Spleen (tissue), 11 donors: ENCODE measurements around the gene ZNF705A. TPM values are rescaled to one million over a fixed set of nuclear protein-coding genes. Genes with fewer than 3 reads are reported as not detected.
A peak's percentile ranks its signal among the peaks of the same experiment; 100 is the strongest.
"Not testable (repeated sequence)": the region's sequence is repeated elsewhere in the genome, so short reads cannot be mapped to it uniquely, and the experiment has no call there.

Source experiments
- DNase-seq: peaks from one replicate; pipeline ENCODE4 v3.0.0-alpha.2; 2020
- H3K27ac ChIP-seq, 8 donors: fragments of 200-600 bp; sonication (generic) in 7 of 8; 1 replicate in 4 of 8; 2 replicates in 4 of 8; pipeline versions ENCODE4 v1.5.0 to v1.8.0; 2016 to 2021; ENCODE audit warnings: inconsistent platforms in 4 of 8, mild to moderate bottlenecking in 4 of 8, moderate library complexity in 1 of 8
- H3K27me3 ChIP-seq, 7 donors: fragments of 200-600 bp; sonication (generic) in 6 of 7; replicated peaks in 1 of 7; 1 replicate in 4 of 7; 2 replicates in 3 of 7; pipeline versions ENCODE4 v1.5.0 to v1.8.0; 2016 to 2021; ENCODE audit warnings: inconsistent platforms in 3 of 7, mild to moderate bottlenecking in 1 of 7
- H3K36me3 ChIP-seq, 6 donors: fragments of 200-600 bp; sonication (generic) in 5 of 6; 1 replicate in 4 of 6; 2 replicates in 2 of 6; pipeline versions ENCODE4 v1.5.0 to v1.8.0; 2016 to 2021; ENCODE audit warnings: inconsistent platforms in 2 of 6
- H3K4me1 ChIP-seq, 6 donors: fragments of 200-600 bp; sonication (generic) in 5 of 6; 1 replicate in 3 of 6; 2 replicates in 3 of 6; pipeline versions ENCODE4 v1.5.0 to v1.8.0; 2016 to 2021; ENCODE audit warnings: inconsistent platforms in 3 of 6
- H3K4me3 ChIP-seq, 8 donors: fragments of 200-600 bp; sonication (generic) in 7 of 8; 1 replicate in 4 of 8; 2 replicates in 4 of 8; pipeline versions ENCODE4 v1.5.0 to v1.8.0; 2016 to 2021; ENCODE audit warnings: inconsistent platforms in 4 of 8, mild to moderate bottlenecking in 4 of 8, moderate library complexity in 2 of 8
- H3K9me3 ChIP-seq, 8 donors: fragments of 200-600 bp; sonication (generic) in 7 of 8; 1 replicate in 4 of 8; 2 replicates in 4 of 8; pipeline versions ENCODE4 v1.5.0 to v1.8.0; 2016 to 2021; ENCODE audit warnings: inconsistent platforms in 4 of 8
- POLR2A ChIP-seq, 3 donors: fragments of 450-650 bp; IDR thresholded peaks; one replicate each; pipeline ENCODE4 v1.5.1; 2017; ENCODE audit warnings: antibody characterized with exemption in 3 of 3, mild to moderate bottlenecking in 1 of 3
- POLR2AphosphoS5 ChIP-seq, 3 donors: sonication (generic); formaldehyde crosslinking; IDR thresholded peaks; one replicate each; pipeline ENCODE4 v1.5.1; 2017; ENCODE audit warnings: antibody characterized with exemption in 3 of 3
- WGBS, 5 donors: extraction: QIAGEN DNeasy Blood & Tissue Kit in 3 of 5; methylation state at CpG; one replicate each; pipeline versions ENCODE4 v1.1.5 to v1.1.7; 2013 to 2018; 5-methylcytosine and 5-hydroxymethylcytosine counted together
- intact Hi-C: fragments of 100-400 bp; cut with DNase I; formaldehyde crosslinking; loops from one replicate; pipeline ENCODE4 v1.15.0; 2023; ENCODE audit warnings: low total_unique reads
- polyA plus RNA-seq, 3 donors: library from polyadenylated mRNA; stranded (reverse); fragments of 200-250 nt; gene quantifications; one replicate each; pipeline ENCODE4 v1.2.1, GENCODE V29; 2013
- total RNA-seq, 7 donors: library from RNA; depleted of rRNA in 3 of 7; stranded (reverse); fragments of >200 nt in 3 of 7; fragmentation: NEBNext Ultra II Directional in 4 of 7; extraction: Animal tissue kit (Norgen Biotek cat#: 25700) in 4 of 7; gene quantifications; one replicate each; pipeline versions ENCODE4 v1.1.0 to v1.2.1, GENCODE V29; 2016 to 2021
- TF ChIP-seq, protein P1 (sequence below), 11 experiments: fragments of 200-600 bp in 7 of 11; fragments of 450-650 bp in 4 of 11; sonication (generic) in 4 of 11; IDR thresholded peaks in 8 of 11; conservative IDR thresholded peaks in 3 of 11; 1 replicate in 7 of 11; 2 replicates in 4 of 11; pipeline versions ENCODE4 v1.4.0 to v1.8.0; 2016 to 2021; ENCODE audit warnings: antibody characterized with exemption in 11 of 11, inconsistent platforms in 4 of 11, mild to moderate bottlenecking in 1 of 11
- donor health status: healthy with polysubstance abuse.
- donor health status: DM: no; HTN: no; CAD: no; lungs with moderate emphysema.
- donor health status: DM: no; HTN: no; CAD: no.
- donor health status: Bipolar disorder and iron deficiency.
- donor health status: healthy.
- donor health status: DM: no; HTN: no; CAD: no.
- donor health status: DM: yes; HTN: yes; CAD: no.

ZNF705A gene
- total and polyA plus RNA-seq, 10 donors, result 0.19 TPM; not detected in 9

DNA sequence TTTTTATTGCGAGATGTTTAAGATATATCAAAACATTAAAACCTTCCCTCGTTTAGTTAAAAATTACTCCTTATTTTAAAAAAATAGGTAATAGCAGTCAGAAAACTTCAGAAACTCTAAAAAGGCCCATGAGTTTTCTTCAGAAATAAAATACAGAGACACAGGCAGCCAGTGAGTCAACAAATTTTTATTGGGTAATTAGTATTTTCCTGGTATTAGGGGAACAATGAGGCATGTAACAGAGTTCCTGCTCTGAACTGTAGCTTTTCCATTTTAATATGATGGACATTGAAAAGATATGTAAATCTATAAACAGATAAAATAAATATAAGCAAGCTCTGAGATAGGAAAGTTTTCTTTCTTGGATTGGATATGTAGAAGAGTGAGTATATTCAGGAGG, 399 bp upstream of the ZNF705A start:
- intact Hi-C loops, result no loop called here
- Histone ChIP-seq H3K4me1 (peaks cover 0 to 13% (median 1%) of the 10 kb centered on the region in 6 donors), H3K36me3 (no peaks in the 10 kb centered on the region), H3K27me3 (peaks cover 0 to 7% (median 0%) of the 10 kb centered on the region in 7 donors), H3K4me3 (peak overlapping the region in 1 of 8 donors; percentile 26), H3K27ac (peak overlapping the region in 6 of 8 donors; percentile 7 to 80 (median 68)), H3K9me3 (no peaks in the 10 kb centered on the region)
- no peak for TF ChIP-seq POLR2AphosphoS5 (IDR thresholded peaks at IDR 0.05)
- no peak for TF ChIP-seq POLR2A (IDR thresholded peaks at IDR 0.05)
- TF ChIP-seq, protein P1, sequence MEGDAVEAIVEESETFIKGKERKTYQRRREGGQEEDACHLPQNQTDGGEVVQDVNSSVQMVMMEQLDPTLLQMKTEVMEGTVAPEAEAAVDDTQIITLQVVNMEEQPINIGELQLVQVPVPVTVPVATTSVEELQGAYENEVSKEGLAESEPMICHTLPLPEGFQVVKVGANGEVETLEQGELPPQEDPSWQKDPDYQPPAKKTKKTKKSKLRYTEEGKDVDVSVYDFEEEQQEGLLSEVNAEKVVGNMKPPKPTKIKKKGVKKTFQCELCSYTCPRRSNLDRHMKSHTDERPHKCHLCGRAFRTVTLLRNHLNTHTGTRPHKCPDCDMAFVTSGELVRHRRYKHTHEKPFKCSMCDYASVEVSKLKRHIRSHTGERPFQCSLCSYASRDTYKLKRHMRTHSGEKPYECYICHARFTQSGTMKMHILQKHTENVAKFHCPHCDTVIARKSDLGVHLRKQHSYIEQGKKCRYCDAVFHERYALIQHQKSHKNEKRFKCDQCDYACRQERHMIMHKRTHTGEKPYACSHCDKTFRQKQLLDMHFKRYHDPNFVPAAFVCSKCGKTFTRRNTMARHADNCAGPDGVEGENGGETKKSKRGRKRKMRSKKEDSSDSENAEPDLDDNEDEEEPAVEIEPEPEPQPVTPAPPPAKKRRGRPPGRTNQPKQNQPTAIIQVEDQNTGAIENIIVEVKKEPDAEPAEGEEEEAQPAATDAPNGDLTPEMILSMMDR (IDR thresholded peaks at IDR 0.05 in 8 of 11, conservative IDR thresholded peaks at IDR 0.05 in 3 of 11), result no peak
- WGBS, 5 donors, result 87 to 98% (median 92%) methylated on average over 2 of the region's 2 CpGs
- no peak for DNase-seq

DNA sequence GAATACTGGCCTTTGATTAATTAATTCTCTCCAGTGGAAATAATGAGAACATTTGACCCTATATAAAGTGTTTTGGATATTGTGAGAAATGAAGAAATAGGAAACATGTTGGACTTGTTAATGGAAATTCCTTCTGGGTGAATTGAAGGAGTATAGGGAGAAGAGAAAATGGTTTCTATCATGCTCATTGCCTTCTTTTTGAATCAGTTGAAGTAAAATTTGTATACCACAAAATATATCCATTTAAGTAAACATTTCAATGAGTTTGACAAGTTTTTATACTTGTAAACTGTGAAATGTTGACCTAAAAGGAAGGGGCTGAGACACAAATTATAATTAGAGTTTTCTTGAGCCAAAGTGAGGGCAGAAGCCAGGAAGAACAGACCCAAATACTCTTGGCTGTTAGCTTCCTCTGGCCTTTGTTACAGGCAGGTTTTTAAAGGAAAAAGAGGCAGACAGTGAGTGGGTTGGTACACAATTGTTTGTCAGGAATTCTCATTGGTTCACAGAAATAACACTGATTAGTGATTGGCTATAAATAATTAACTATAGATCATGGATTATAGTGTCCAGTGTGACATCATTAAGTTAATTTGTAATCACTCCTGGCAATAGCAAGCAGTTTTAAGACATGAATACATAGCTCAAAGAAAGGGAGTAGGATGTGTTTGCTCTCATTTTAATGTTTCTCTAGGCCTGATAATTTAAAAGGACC, 826 bp downstream of the ZNF705A start:
- Histone ChIP-seq H3K4me1 (peaks cover 0 to 13% (median 1%) of the 10 kb centered on the region in 6 donors), H3K4me3 (peak overlapping the region in 1 of 8 donors; percentile 26), H3K27me3 (peaks cover 0 to 7% (median 0%) of the 10 kb centered on the region in 7 donors), H3K36me3 (no peaks in the 10 kb centered on the region), H3K27ac (peak overlapping the region in 6 of 8 donors; percentile 25 to 80 (median 68)), H3K9me3 (no peaks in the 10 kb centered on the region)
- no peak for DNase-seq
- intact Hi-C loops, result no loop called here
- TF ChIP-seq, protein P1 (IDR thresholded peaks at IDR 0.05 in 8 of 11, conservative IDR thresholded peaks at IDR 0.05 in 3 of 11), result no peak
- TF ChIP-seq POLR2AphosphoS5 (IDR thresholded peaks at IDR 0.05), result no peak
- TF ChIP-seq POLR2A (IDR thresholded peaks at IDR 0.05), result no peak

DNA sequence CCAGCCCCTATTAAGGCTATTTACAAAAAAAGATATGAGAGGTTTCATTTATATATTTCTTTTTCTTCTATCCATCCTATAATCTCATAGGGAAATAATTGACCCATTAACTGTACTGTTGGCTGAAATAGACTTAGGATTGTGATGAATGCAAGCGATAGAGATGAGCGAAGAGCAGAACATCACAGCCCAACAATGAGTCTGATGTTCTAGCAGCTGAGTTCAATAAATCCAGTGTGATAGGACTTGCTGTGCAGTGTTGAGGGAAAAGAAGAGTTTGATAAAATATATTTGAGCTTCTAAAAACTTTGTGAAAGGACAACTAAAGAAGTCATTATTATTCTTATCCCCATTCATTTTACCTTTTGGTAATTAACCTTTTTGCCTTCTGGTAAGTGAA, 16.1 kb downstream of the ZNF705A start:
- H3K36me3 ChIP-seq, H3K9me3 ChIP-seq, intact Hi-C loops, DNase-seq, H3K27me3 ChIP-seq, H3K4me1 ChIP-seq, H3K4me3 ChIP-seq, H3K27ac ChIP-seq: not testable (repeated sequence)
- WGBS, 5 donors, result 93 to 100% (median 97%) methylated on average over 2 of the region's 2 CpGs

DNA sequence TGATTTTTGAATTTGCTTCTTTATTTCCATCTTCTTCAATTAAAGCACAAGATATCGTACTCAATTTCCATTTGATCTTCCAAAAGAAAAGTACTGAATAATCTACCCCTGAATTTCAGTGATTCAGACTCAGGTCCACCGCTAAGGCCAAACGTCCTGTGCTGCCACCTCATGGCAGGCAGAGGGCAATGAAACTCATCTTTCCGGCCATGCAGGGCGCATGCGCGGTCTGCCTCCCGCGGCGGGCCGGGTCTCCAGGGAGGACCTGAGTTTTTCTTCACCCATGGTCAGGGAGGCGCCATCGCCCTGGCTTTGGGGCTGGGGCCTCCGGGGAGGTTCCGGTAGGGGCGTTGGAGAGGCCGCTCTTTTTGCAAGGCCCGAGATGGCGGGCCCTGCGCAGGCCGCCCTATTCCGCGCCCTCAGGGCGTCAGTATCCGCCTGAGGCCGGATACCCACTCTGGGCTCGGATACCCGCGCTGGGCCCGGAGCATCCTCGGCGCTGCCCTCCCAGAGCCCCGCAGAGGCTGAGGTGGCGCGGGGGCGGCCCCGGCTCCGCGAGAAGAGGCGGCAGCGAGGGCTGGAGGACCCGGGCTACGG, 23.3 kb downstream of the ZNF705A start:
- Histone ChIP-seq H3K4me3 (peak overlapping the region; percentile 50 to 86 (median 68)), H3K4me1 (peaks cover 0 to 12% (median 0%) of the 10 kb centered on the region in 6 donors), H3K27ac (peak overlapping the region; percentile 75 to 89 (median 83))
- H3K9me3 ChIP-seq, H3K27me3 ChIP-seq, intact Hi-C loops, H3K36me3 ChIP-seq: not testable (repeated sequence)
- TF ChIP-seq, protein P1 (IDR thresholded peaks at IDR 0.05 in 8 of 11, conservative IDR thresholded peaks at IDR 0.05 in 3 of 11), result peak in 10 of 11 experiments; percentile 19 to 90 (median 74)
- peak; percentile 79 to 86 (median 80) for TF ChIP-seq POLR2AphosphoS5 (IDR thresholded peaks at IDR 0.05)
- DNase-seq, result peak; percentile 91
- WGBS, 5 donors, result 0 to 2% (median 0%) methylated on average over 8 to 43 of the region's 43 CpGs

DNA sequence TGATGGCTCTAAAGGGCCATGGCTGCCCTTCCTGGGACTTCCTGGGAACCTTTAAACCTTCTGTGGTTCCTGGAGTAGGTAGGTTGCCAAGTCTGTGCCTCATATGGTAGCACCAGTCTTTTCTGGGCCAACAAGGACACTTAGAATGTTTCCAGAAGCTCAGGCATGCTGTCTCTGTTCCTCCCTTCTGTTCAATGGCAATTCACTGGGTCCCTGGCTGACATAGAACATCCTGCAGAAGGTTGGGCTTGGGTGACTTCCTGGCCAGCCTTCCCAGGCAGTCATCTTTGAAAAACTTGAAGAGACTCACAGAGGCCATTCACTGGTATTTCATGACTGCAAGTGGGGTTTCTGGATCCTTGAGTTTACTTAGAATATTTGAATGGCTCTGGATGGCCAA, 24.5 kb downstream of the ZNF705A start:
- intact Hi-C loops, H3K27me3 ChIP-seq: not testable (repeated sequence)

DNA sequence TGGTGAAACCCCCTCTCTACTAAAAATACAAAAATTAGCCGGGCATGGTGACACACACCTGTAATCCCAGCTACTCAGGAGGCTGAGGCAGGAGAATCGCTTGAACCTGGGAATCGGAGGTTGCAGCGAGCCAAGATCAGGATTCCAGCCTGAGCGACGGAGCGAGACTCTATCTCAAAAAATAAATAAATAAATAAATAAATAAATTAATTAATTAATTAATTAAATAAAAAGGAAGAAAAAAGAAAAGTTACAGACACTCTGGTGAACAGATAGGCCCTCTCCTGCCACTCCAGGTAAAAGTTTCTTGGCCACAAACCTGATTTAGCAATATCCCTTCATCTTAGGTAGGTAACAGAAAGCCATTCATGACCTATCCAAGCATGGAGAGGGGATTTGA, 26.1 kb downstream of the ZNF705A start:
- intact Hi-C loops, H3K27ac ChIP-seq, H3K36me3 ChIP-seq, H3K9me3 ChIP-seq, DNase-seq, H3K27me3 ChIP-seq, H3K4me3 ChIP-seq: not testable (repeated sequence)
- 97 to 99% (median 98%) methylated on average over 7 of the region's 7 CpGs for WGBS, 5 donors
- peaks cover 0 to 12% (median 0%) of the 10 kb centered on the region in 6 donors for H3K4me1 ChIP-seq

More for the DNA sequence above, 24.5 kb downstream of the ZNF705A start:
- not testable (repeated sequence) for H3K36me3 ChIP-seq, DNase-seq, H3K4me3 ChIP-seq, H3K27ac ChIP-seq, H3K9me3 ChIP-seq
- H3K4me1 ChIP-seq, result peaks cover 0 to 12% (median 0%) of the 10 kb centered on the region in 6 donors

DNA sequence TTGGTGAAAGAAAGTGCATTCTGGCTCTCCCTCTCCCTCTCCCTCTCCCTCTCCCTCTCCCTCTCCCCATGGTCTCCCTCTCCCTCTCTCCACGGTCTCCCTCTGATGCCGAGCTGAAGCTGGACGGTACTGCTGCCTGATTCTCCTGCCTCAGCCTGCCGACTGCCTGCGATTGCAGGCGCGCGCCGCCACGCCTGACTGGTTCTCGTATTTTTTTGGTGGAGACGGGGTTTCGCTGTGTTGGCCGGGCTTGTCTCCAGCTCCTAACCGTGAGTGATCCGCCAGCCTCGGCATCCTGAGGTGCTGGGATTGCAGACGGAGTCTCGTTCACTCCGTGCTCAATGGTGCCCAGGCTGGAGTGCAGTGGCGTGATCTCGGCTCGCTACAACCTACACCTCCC, 26.5 kb downstream of the ZNF705A start:
- H3K27ac ChIP-seq, H3K27me3 ChIP-seq, H3K4me3 ChIP-seq, DNase-seq, H3K9me3 ChIP-seq, intact Hi-C loops, H3K36me3 ChIP-seq: not testable (repeated sequence)
- WGBS, 5 donors, result 97 to 98% (median 98%) methylated on average over 13 to 22 of the region's 23 CpGs
- H3K4me1 ChIP-seq, result peaks cover 0 to 12% (median 0%) of the 10 kb centered on the region in 6 donors
